GM18861 (cell line): ENCODE data around the gene HOXA9.

Experiments
- ATAC-seq: cut with Tn5 transposase; IDR thresholded peaks from one replicate; pipeline ENCODE4 v1.9.1; 2021; ENCODE audit not compliant: unreplicated experiment

HOXA9 gene

GRCh38 chr7:27201580-27202017 lies 36.3 kb upstream of the HOXA9 start:
- ATAC-seq, result no peak

GRCh38 chr7:27200761-27201579 lies 35.6 kb upstream of the HOXA9 start:
- no peak for ATAC-seq

GRCh38 chr7:27199849-27200760 lies 34.8 kb upstream of the HOXA9 start, which contains the start of gene HOXA13:
Gene HOXA13 (minus strand): TSS chr7:27200091. CDS start chr7:27200077, 14 bp downstream.
- peak; percentile 59 for ATAC-seq

DNA sequence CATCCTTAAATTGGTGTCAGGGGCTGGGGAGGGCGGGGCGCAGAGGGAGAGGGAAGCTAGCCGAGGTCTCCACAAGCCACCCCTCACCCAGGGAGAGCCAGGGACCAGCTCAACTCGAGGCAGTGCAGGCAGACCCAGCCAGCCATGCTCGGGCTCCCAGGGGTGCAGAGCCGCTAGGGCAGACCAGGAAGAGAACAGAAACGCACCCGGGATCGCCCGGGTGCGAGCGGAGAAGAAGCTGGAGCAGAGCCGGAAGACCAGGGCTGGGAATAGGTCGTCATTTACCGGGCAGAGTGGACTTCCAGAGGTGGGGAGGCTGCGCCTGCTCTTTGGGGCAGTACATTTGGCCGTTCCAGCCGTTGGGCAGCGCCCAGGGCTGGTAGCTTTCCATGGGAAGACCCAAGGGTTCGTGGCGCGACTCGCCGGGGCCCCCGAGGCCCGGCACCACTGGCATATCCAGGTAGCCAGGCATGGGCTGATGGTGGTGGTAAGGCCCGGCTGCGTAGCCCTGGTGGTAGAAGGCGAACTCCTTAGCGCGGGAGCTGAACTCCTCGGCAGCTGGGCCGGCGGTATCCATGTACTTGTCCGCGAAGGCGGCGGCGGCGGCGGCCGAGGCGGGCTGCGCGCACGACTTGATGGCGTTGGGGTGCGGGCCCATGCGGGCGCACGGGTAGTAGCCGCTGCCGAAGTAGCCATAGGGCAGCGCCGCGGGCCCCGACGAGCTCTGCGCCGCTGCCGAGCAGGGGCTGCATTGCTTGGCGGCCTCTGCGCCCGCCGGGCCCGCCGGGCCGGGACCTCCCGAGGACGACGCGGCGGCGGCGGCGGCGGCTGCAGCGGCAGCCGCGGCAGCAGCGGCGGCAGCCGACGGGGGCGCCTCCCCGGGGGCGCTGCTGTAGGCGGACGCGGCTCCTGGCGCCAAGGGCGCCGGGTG lies 33.8 kb upstream of the HOXA9 start:
- ATAC-seq, result no peak

DNA sequence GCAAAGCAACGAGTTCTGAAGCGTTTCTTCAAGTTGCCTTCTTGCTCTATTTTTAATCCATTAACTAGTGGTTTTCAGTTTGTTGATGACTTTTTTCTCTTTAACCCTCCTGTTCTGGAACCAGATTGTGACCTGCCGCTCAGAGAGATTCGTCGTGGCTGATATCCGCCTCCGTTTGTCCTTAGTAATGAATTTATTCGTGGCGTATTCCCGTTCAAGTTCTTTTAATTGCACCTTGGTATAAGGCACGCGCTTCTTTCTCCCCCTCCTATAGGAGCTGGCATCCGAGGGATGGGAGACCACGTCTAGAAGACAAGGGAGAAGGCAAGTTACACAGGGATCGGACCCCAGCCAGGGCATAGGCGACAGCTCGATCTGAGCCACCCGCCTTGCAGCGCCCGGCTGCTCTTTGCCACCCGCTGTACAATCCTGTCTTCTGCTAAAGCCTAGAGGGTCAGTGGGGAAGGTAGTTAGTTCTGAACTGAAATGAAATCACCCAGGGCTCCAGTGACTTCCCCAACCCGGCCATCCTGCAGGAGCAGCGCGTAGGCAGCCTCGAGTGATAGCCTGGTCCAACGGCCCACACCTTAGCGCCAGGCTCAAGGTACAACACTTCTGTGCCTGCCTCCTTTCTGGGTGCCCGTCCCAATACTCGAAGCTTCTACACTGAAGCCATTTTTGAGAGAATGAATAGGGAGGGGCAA lies 33.0 kb upstream of the HOXA9 start:
- no peak for ATAC-seq

DNA sequence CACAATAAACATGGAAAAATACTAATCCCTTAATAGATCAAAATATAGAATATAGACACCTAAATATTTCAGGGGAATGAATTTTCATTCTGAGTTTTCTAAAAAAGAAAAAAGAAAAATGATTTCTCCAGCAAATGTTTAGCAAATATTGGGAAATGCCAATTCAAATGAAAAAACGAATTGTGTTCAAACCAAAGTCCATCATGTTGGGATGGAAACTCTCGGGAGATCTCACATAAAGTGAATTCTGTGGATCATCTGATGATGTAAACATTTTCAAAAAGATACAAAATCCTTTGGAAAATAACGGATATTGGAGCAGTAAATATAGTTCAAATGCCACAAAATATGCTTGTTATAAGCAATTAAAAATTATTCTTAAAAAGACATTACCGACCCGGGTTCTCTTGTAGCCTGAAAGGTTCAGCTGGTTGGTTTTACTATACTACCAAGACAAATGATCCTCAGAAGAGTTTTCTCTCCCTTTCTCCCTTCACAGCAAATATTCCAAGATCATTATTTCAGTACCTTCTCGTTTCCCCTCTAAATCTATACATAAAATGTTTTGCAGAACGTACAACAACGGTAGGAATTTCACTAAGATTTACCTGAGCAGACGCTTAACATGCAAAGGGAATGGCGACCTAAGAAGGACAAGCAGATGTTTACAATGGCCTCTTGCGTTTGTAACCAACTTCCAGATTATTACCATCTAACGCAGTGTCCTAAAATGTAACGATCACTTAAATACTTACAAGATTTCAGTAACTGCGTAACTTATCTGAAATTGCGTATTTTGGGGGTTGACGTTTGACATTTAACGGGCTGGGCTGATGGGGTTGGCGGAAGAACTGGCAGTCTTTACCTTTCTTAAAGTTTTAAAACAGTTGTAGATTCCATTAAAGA lies 32.1 kb upstream of the HOXA9 start:
- ATAC-seq, result no peak

DNA sequence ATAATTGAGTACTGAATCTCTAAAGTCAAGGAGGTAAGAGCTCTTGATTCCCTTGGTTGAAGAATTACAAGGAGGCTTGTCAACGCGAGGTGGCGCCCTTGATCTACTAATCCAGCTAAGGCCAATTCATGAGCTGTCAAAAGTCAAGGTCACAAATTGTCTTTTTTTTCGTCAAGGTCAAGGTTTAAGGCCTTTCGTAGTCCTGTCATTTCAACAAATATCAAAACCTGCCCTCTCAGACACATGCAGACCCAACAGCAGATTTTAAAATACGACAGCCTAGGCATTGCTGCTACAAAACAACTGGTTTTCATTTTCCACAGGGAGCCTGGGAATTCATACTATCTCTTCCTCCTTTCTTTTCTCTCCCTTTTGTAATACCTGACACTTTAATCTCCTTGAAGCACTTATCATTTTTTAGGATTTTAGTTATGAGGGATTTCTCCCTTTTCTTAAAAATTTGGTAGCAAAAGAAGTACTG lies 31.0 kb upstream of the HOXA9 start:
- no peak for ATAC-seq

DNA sequence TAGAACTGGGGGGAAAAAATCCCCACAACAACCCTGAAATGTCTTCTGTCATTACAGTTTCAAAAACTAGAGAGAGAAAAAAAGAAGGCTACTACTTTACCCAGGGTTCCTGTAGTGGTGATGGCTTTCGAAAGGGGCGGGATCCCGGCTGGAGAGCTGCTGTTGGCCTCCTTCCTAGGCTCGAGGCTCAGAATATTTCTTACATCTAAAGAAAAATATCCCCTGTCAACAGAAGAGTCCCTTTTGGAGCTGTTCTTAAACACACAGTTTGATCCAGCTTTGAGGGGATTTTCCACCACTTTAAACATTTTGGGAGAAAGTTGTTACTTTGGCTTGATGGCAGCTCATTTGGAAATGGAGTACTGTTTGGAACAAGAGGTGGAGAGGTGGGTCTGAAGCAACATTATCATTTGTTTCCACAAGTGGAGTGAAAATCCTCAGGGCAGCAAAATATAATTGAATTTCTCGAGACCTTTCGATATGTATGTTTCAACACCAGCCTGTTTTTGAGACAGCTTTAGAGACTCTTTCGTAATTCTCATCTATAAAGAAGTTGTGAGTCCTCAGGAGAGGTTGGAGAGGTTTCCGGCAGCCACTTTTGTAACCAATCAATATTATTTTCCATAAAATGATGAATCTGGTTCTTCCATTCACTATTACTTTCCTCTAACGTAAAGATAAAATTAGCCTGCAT lies 29.5 kb upstream of the HOXA9 start:
- no peak for ATAC-seq

DNA sequence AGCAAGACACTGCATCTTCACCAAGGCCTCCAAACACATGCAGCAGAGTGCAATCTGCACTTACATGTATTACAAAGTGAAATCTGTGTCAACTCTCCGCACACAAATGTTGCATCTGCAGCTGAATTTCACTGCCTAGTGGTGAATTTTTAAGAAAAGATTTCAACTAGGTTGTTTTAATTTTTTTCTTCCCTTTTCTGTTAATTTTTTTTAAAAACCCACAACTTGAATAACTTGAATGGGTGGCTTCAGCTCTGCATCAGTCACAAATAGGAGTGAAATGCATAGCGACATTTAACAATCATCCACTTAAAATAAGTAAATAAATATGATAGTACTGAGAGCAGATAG lies 28.6 kb upstream of the HOXA9 start:
- no peak for ATAC-seq

DNA sequence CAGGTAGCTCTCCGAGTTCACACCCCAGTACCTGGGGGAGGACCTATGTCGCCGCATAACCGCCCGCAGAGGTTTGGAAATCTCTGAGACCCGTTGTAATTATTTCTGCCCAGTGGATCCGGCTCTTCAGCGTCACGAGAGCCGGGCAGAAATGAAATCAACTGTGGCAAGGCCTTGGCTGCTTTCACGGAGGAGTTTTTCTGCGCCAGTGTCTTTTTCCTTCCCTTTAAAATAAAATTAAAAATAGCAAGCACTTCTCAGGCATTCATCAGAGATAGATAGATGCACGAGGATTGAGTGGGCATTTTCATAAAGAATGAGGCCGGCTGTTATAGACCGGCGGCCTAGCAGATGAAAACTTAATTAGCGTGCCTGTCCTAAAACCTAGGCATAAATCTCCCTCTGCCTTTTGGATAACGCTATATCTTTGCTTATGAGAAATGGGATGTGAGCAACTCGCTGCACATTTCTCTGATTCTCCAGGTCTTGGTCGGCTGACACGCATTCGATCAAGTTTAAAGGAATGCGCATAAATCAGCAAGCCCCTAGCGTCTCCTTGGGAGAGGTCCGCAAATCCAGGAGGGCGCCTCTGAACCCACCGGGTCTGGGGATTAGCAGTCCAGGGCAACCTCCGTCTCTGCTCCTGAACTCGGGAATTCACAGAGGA lies 28.1 kb upstream of the HOXA9 start:
- no peak for ATAC-seq

DNA sequence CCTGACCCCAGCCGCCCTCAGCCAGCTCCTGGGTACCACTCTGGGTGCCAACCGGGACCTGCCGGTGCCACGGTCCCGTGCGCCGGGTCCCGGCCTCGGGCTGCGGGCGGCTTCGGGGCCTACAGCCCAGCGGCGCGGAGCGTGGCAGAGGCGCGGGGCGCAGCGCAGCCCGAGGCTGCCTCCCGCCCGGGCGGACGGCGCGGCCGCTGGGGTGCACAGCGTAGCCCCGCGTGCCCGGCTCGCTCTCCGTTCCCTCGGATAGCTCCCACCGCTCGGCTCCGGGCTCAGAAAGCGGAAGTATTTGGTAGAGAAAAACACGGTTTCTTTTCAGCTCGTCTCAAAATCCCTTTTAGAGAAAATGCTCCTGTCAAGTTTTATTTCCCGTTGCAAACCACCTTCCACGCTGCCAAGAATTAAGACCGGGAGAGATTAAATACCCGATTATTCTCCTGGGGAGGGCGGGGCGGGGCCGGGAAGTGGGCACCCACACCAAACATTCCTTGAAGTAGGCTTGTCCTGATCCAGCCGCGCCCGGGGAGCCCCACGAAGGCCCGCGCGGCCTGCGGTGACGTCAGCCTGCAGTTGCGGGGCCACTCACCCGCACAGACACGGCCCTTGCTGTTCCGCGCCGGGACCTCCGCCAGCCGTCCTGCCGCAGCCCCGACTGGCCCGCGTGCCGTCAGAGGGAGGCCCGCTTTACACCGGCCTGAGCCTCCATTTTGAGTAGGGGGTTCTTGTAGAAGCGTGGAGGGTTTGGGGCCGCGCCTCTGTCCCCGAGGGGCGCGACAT lies 27.4 kb upstream of the HOXA9 start:
- no peak for ATAC-seq

DNA sequence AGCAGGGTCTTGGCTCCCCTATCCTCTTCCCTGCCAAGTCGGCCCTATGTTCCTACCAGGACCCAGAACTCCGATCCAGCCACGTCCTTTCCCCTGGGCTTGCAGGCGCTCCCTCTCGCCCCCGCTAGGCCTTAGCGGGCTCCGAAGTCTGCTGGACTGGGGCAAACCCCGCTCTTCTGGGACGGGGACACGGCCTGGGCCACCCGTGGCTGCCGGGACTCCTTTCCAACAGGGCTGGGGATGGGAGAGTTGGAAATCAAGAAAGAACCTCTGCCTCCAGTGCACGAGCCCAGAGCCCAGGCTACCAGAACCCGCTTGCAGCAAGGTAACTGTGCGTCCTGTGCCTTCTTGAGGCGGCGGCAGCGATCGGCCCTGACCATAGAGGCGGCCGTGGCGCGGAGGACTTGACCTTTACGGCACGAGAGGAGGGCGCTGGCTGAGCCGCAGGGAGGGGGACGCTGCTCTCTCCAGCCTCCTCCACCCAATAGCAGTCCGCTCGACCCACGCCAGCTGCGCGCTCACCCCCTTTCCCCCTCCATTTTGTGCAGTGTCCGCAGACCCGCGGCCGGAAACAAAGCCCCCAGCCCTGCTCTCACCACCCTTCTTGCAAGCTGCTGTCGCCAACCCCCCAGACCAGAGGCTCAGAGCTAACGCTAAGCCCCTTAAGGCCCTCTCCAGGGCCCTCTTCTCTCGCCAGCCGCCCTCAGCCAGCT lies 26.7 kb upstream of the HOXA9 start:
- ATAC-seq, result no peak

DNA sequence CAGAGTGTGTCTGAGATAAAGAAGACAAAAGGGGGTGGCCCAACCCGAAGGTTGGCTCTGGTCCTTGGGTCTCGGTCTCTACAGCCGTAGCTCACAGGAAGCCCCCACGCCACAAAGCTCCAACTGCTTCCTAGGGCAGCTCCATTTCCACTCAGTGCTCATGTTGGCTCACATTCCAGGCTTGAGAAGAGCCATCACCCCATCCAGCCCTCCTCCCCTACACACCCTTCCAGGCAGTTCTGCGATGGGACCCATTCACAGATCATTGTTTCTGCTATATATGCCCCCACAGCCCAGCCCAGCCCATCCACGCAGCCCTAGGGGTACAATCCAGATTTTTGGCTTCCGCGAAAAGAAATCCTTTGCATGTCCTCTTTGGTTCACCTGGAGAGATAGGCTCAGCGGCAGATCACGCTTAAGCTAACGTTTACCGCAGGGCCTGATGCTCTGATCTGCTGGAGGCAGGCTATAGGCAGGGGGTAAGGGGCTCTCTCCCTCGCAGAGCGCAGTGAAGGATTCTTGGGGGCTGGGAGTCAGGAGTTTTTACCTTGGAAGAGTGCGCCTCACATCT lies 25.9 kb upstream of the HOXA9 start:
- ATAC-seq, result no peak

DNA sequence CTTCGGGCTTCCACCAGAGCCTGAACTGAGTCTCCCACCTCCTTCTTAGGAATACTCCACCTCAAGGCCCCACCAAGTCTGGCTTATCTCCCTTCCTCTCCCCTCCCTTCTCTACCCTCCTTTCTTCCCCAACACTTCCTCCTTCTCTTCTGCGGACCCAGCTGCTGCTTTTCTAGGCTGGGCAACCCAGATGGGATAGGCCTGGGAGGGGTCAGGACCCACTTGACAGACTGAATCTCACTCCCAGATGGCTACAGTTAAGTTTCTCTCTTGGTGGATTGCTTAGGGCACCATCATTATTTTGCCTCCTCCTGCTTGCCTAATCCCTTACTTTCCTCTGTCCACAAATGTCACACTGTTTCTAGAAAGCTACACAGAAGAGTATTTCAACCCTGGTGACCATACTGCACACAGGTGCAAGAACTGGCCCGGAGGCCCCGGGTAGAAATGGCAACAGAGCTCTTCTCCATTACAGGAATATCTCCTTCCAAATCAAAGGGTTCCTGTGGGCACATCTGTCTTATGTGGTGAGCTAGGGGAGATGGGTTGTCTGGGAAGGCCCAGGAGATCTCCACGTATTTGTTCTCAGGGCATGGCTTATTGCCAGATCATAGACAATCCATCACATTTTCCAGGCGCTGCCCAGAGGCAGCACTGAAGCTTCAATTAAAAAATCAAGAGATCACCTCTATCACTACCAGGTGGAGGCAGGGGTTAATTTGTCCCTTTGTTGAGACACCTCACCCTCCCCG lies 24.8 kb upstream of the HOXA9 start:
- no peak for ATAC-seq

GRCh38 chr7:27189295-27189996 lies 24.1 kb upstream of the HOXA9 start:
- no peak for ATAC-seq
